WTC11 (cell line): ENCODE data around the gene RBM39. TPM values are rescaled to one million over a fixed set of nuclear protein-coding genes. Genes with fewer than 3 reads are reported as not detected.
A peak's percentile ranks its signal among the peaks of the same experiment; 100 is the strongest.

Source experiments
- ATF2 ChIP-seq: sonication (generic); formaldehyde crosslinking; IDR thresholded peaks from 2 replicates; pipeline ENCODE4 v1.8.1; 2022; ENCODE audit warnings: low read depth, missing genetic modification reagents, borderline replicate concordance
- CTCF ChIP-seq: fragments of 200-600 bp; IDR thresholded peaks from 2 replicates; pipeline ENCODE4 v1.8.0; 2022; ENCODE audit warnings: antibody characterized with exemption
- ELF4 ChIP-seq: sonication (generic); formaldehyde crosslinking; IDR thresholded peaks from 2 replicates; pipeline ENCODE4 v1.8.1; 2022; ENCODE audit warnings: low read depth, mild to moderate bottlenecking, moderate library complexity, missing genetic modification reagents
- FOXK1 ChIP-seq: sonication (generic); formaldehyde crosslinking; IDR thresholded peaks from 2 replicates; pipeline ENCODE4 v1.8.0; 2022; ENCODE audit warnings: mild to moderate bottlenecking, moderate library complexity, missing genetic modification reagents
- GABPB1 ChIP-seq: sonication (generic); formaldehyde crosslinking; IDR thresholded peaks from 2 replicates; pipeline ENCODE4 v1.8.1; 2023; ENCODE audit warnings: mild to moderate bottlenecking, missing genetic modification reagents
- GRHL2 ChIP-seq: fragments of 250-450 bp; sonication (Bioruptor Pico); IDR thresholded peaks from 2 replicates; pipeline ENCODE4 v1.8.0; 2022; ENCODE audit warnings: mild to moderate bottlenecking, moderate library complexity; ENCODE audit not compliant: insufficient replicate concordance, severe bottlenecking
- GTF2I ChIP-seq: fragments of 250-450 bp; sonication (Bioruptor Pico); conservative IDR thresholded peaks from 2 replicates; pipeline ENCODE4 v1.4.0; 2021; ENCODE audit warnings: mild to moderate bottlenecking
- HMGXB4 ChIP-seq: sonication (generic); formaldehyde crosslinking; IDR thresholded peaks from 2 replicates; pipeline ENCODE4 v1.8.1; 2023; ENCODE audit warnings: mild to moderate bottlenecking, moderate library complexity, missing genetic modification reagents
- IRF2 ChIP-seq: sonication (generic); formaldehyde crosslinking; IDR thresholded peaks from 2 replicates; pipeline ENCODE4 v1.8.0; 2022; ENCODE audit warnings: low read depth, missing genetic modification reagents, borderline replicate concordance
- KAT7 ChIP-seq: sonication (generic); formaldehyde crosslinking; IDR thresholded peaks from 2 replicates; pipeline ENCODE4 v1.8.1; 2023; ENCODE audit warnings: missing genetic modification reagents, mild to moderate bottlenecking, borderline replicate concordance
- MAX ChIP-seq: sonication (generic); formaldehyde crosslinking; IDR thresholded peaks from 2 replicates; pipeline ENCODE4 v1.8.0; 2022; ENCODE audit warnings: mild to moderate bottlenecking, missing genetic modification reagents
- MXD4 ChIP-seq: fragments of 250-450 bp; sonication (Bioruptor Pico); IDR thresholded peaks from 2 replicates; pipeline ENCODE4 v1.8.0; 2021; ENCODE audit warnings: mild to moderate bottlenecking, moderate library complexity, borderline replicate concordance
- NFYB ChIP-seq: sonication (generic); formaldehyde crosslinking; conservative IDR thresholded peaks from 2 replicates; pipeline ENCODE4 v1.8.0; 2022; ENCODE audit warnings: low read depth, missing genetic modification reagents
- NR1H2 ChIP-seq: sonication (generic); formaldehyde crosslinking; IDR thresholded peaks from 2 replicates; pipeline ENCODE4 v1.9.0; 2021; ENCODE audit warnings: mild to moderate bottlenecking, moderate library complexity, missing genetic modification reagents
- NR2C2 ChIP-seq: sonication (generic); formaldehyde crosslinking; IDR thresholded peaks from 2 replicates; pipeline ENCODE4 v1.8.0; 2022; ENCODE audit warnings: mild to moderate bottlenecking, missing genetic modification reagents
- SOX15 ChIP-seq: fragments of 250-450 bp; sonication (Bioruptor Pico); IDR thresholded peaks from 2 replicates; pipeline ENCODE4 v1.9.0; 2021; ENCODE audit warnings: mild to moderate bottlenecking
- SP1 ChIP-seq: sonication (generic); formaldehyde crosslinking; conservative IDR thresholded peaks from 2 replicates; pipeline ENCODE4 v1.8.1; 2022; ENCODE audit warnings: missing genetic modification reagents
- TP53 ChIP-seq: sonication (generic); formaldehyde crosslinking; IDR thresholded peaks from 2 replicates; pipeline ENCODE4 v1.8.1; 2023; ENCODE audit warnings: mild to moderate bottlenecking, missing genetic modification reagents
- USF1 ChIP-seq: sonication (generic); formaldehyde crosslinking; IDR thresholded peaks from 2 replicates; pipeline ENCODE4 v1.8.0; 2022; ENCODE audit warnings: mild to moderate bottlenecking, missing genetic modification reagents
- ZMAT4 ChIP-seq: fragments of 250-450 bp; sonication (Bioruptor Pico); IDR thresholded peaks from 2 replicates; pipeline ENCODE4 v1.9.0; 2021; ENCODE audit warnings: mild to moderate bottlenecking
- ZNF121 ChIP-seq: sonication (generic); formaldehyde crosslinking; IDR thresholded peaks from 2 replicates; pipeline ENCODE4 v1.8.0; 2023; ENCODE audit warnings: missing genetic modification reagents
- ZNF263 ChIP-seq: sonication (generic); formaldehyde crosslinking; IDR thresholded peaks from 2 replicates; pipeline ENCODE4 v1.8.1; 2022; ENCODE audit warnings: low read depth, mild to moderate bottlenecking, moderate library complexity, missing genetic modification reagents
- ZNF281 ChIP-seq: sonication (generic); formaldehyde crosslinking; IDR thresholded peaks from 2 replicates; pipeline ENCODE4 v1.8.0; 2023; ENCODE audit warnings: mild to moderate bottlenecking, missing genetic modification reagents
- ZNF396 ChIP-seq: fragments of 250-450 bp; sonication (Bioruptor Pico); IDR thresholded peaks from 2 replicates; pipeline ENCODE4 v1.8.0; 2021; ENCODE audit warnings: mild to moderate bottlenecking, moderate library complexity, borderline replicate concordance
- ZNF425 ChIP-seq: fragments of 250-450 bp; sonication (Bioruptor Pico); conservative IDR thresholded peaks from 2 replicates; pipeline ENCODE4 v1.9.0; 2021; ENCODE audit warnings: mild to moderate bottlenecking
- ZSCAN18 ChIP-seq: fragments of 250-450 bp; sonication (Bioruptor Pico); IDR thresholded peaks from 2 replicates; pipeline ENCODE4 v2.1.2; 2022; ENCODE audit warnings: mild to moderate bottlenecking, moderate library complexity
- total RNA-seq: library from RNA; stranded (reverse); gene quantifications from 3 replicates; pipeline ENCODE4 v1.2.3, GENCODE V29; 2021

The RBM39 gene
- total RNA-seq, 1 experiment from 2014 or later: 231 TPM

- TF ChIP-seq HMGXB4 (no peak; the same call in 1 of the 2 replicates), NR2C2 (CRISPR knock-in tag) (no peak), ZNF425 (CRISPR knock-in tag) (no peak), CTCF (no peak), ZNF396 (CRISPR knock-in tag) (no peak), USF1 (peak; percentile 73), ZNF263 (no peak), FOXK1 (CRISPR knock-in tag) (peak; percentile 75), ZSCAN18 (CRISPR knock-in tag) (no peak), IRF2 (no peak), MXD4 (CRISPR knock-in tag) (no peak), SOX15 (CRISPR knock-in tag) (no peak), ATF2 (CRISPR knock-in tag) (no peak), GABPB1 (CRISPR knock-in tag) (peak; percentile 99), TP53 (CRISPR knock-in tag) (no peak), GRHL2 (CRISPR knock-in tag) (no peak), ELF4 (CRISPR knock-in tag) (no peak), NFYB (CRISPR knock-in tag) (peak; percentile 91), GTF2I (CRISPR knock-in tag) (no peak), ZNF281 (CRISPR knock-in tag) (peak; percentile 96), ZMAT4 (CRISPR knock-in tag) (0 out of 2 replicates have a peak, but pooled peaks have one; percentile 36), KAT7 (no peak), ZNF121 (CRISPR knock-in tag) (no peak), SP1 (CRISPR knock-in tag) (peak; percentile 83), NR1H2 (CRISPR knock-in tag) (no peak; the same call in 1 of the 2 replicates), MAX (CRISPR knock-in tag) (peak; percentile 87)
Observed at GRCh38 chr20:35741892-35742740, at the start of gene RBM39 (continued).
